ENCODE measurements around the gene PDE1C. TPM values are rescaled to one million over a fixed set of nuclear protein-coding genes. Genes with fewer than 3 reads are reported as not detected.

The PDE1C gene
- polyA plus RNA-seq, 1 of the 3 experiments (the other 2 are of a cell fraction), result 4.6 TPM

- no peaks in the 10 kb centered on the region for H3F3A ChIP-seq (replicated peaks; ENCODE audit: insufficient read depth)
- ChIA-PET CTCF (no interaction called here), POLR2A (no interaction called here)
- no peaks in the 10 kb centered on the region for H3K9me3 ChIP-seq
- H3K27ac ChIP-seq (ENCODE audit: low read depth in 2 of 2, low read length in 1 of 2), result no peak overlapping the region
- no peak overlapping the region for H3K4me3 ChIP-seq (ENCODE audit: low read depth in 2 of 2, low read length in 1 of 2)
- 7% methylated on average over 4 of the region's 4 CpGs for WGBS (ENCODE audit: low lambda C conversion rate)
- no peaks in the 10 kb centered on the region for H3K4me1 ChIP-seq (ENCODE audit: control insufficient read depth in 1 of 2, insufficient read depth in 2 of 2, low read depth in 1 of 2, low read length in 1 of 2)
- no peaks in the 10 kb centered on the region for H3K36me3 ChIP-seq (replicated peaks in 1 of 2; ENCODE audit: control insufficient read depth in 1 of 2, insufficient read depth in 2 of 2, low read length in 1 of 2)
- H3K27me3 ChIP-seq (ENCODE audit: insufficient read depth), result no peaks in the 10 kb centered on the region; the same call in 1 of the 2 replicates
- H4K20me1 ChIP-seq (ENCODE audit: insufficient read depth), result no peaks in the 10 kb centered on the region
- H3K4me2 ChIP-seq, result no peak overlapping the region
- TF ChIP-seq RCOR1 (IDR thresholded peaks at IDR 0.05; ENCODE audit: low read length), result no peak
- no peak for TF ChIP-seq REST (IDR thresholded peaks at IDR 0.05; ENCODE audit: low read depth, low read length)
- TF ChIP-seq RAD21 (IDR thresholded peaks at IDR 0.05; ENCODE audit: low read length), result no peak
- TF ChIP-seq SIN3A (IDR thresholded peaks at IDR 0.05; ENCODE audit: borderline replicate concordance, low read depth, low read length), result no peak
- no peak for TF ChIP-seq FOXM1 (IDR thresholded peaks at IDR 0.05; ENCODE audit: low read depth)
- no peak for DNase-seq
- no peaks in the 10 kb centered on the region for H3K79me2 ChIP-seq (ENCODE audit: insufficient read depth)
- no peak overlapping the region for H2AFZ ChIP-seq (ENCODE audit: low read depth)
- H3K9me2 ChIP-seq, result no peaks in the 10 kb centered on the region
- no peak overlapping the region for H3K9ac ChIP-seq
Measured at GRCh38 chr7:32022966-32023365, 47.2 kb downstream of the PDE1C start.

- Histone ChIP-seq H3F3A (replicated peaks; ENCODE audit: insufficient read depth) (no peaks in the 10 kb centered on the region), H3K4me3 (ENCODE audit: low read depth in 2 of 2, low read length in 1 of 2) (no peak overlapping the region), H3K36me3 (replicated peaks in 1 of 2; ENCODE audit: control insufficient read depth in 1 of 2, insufficient read depth in 2 of 2, low read length in 1 of 2) (no peaks in the 10 kb centered on the region), H3K79me2 (ENCODE audit: insufficient read depth) (no peaks in the 10 kb centered on the region), H3K9me2 (no peaks in the 10 kb centered on the region), H3K9ac (no peak overlapping the region), H3K27me3 (ENCODE audit: insufficient read depth) (no peaks in the 10 kb centered on the region), H4K20me1 (ENCODE audit: insufficient read depth) (no peaks in the 10 kb centered on the region), H3K27ac (ENCODE audit: low read depth in 2 of 2, low read length in 1 of 2) (no peak overlapping the region), H3K9me3 (no peaks in the 10 kb centered on the region), H2AFZ (ENCODE audit: low read depth) (no peak overlapping the region), H3K4me2 (no peak overlapping the region), H3K4me1 (ENCODE audit: control insufficient read depth in 1 of 2, insufficient read depth in 2 of 2, low read depth in 1 of 2, low read length in 1 of 2) (no peaks in the 10 kb centered on the region)
- no peak for DNase-seq
- WGBS (ENCODE audit: low lambda C conversion rate), result 17% methylated on average over 2 of the region's 2 CpGs
- TF ChIP-seq, protein P1, sequence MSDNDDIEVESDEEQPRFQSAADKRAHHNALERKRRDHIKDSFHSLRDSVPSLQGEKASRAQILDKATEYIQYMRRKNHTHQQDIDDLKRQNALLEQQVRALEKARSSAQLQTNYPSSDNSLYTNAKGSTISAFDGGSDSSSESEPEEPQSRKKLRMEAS (IDR thresholded peaks at IDR 0.05; ENCODE audit: low read depth), result no peak
- no peak for TF ChIP-seq NFIC (IDR thresholded peaks at IDR 0.05; ENCODE audit: borderline replicate concordance)
- no peak for TF ChIP-seq FOSL2 (IDR thresholded peaks at IDR 0.05; ENCODE audit: borderline replicate concordance, low read depth)
- no peak for TF ChIP-seq PBX3 (IDR thresholded peaks at IDR 0.05)
- no peak for TF ChIP-seq ELF1 (IDR thresholded peaks at IDR 0.05)
- TF ChIP-seq, protein P2, sequence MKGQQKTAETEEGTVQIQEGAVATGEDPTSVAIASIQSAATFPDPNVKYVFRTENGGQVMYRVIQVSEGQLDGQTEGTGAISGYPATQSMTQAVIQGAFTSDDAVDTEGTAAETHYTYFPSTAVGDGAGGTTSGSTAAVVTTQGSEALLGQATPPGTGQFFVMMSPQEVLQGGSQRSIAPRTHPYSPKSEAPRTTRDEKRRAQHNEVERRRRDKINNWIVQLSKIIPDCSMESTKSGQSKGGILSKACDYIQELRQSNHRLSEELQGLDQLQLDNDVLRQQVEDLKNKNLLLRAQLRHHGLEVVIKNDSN (IDR thresholded peaks at IDR 0.05; ENCODE audit: borderline replicate concordance, low read depth), result no peak
- TF ChIP-seq TCF12 (IDR thresholded peaks at IDR 0.05), result no peak
- TF ChIP-seq, protein P3, sequence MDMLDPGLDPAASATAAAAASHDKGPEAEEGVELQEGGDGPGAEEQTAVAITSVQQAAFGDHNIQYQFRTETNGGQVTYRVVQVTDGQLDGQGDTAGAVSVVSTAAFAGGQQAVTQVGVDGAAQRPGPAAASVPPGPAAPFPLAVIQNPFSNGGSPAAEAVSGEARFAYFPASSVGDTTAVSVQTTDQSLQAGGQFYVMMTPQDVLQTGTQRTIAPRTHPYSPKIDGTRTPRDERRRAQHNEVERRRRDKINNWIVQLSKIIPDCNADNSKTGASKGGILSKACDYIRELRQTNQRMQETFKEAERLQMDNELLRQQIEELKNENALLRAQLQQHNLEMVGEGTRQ (IDR thresholded peaks at IDR 0.05; ENCODE audit: borderline replicate concordance, low read depth, low read length), result no peak
- no peak for TF ChIP-seq NRF1 (IDR thresholded peaks at IDR 0.05; ENCODE audit: low read depth, low read length)
- no peak for TF ChIP-seq MXI1 (IDR thresholded peaks at IDR 0.05; ENCODE audit: low read depth, low read length)
- no peak for TF ChIP-seq RXRA (IDR thresholded peaks at IDR 0.05; ENCODE audit: borderline replicate concordance, low read depth)
- no peak for TF ChIP-seq TAF1 (IDR thresholded peaks at IDR 0.05; ENCODE audit: borderline replicate concordance, low read depth, low read length)
- no peak for TF ChIP-seq TEAD4 (IDR thresholded peaks at IDR 0.05; ENCODE audit: borderline replicate concordance, insufficient read depth)
- no peak for TF ChIP-seq EZH2phosphoT487 (IDR thresholded peaks at IDR 0.05; ENCODE audit: borderline replicate concordance, low read depth)
- no peak for TF ChIP-seq POLR2AphosphoS5 (IDR thresholded peaks at IDR 0.05; ENCODE audit: low read depth, low read length)
- TF ChIP-seq SIN3A (IDR thresholded peaks at IDR 0.05; ENCODE audit: borderline replicate concordance, low read depth, low read length), result no peak
- ChIA-PET POLR2A (no interaction called here), CTCF (no interaction called here)
Measured at GRCh38 chr7:32020551-32021159, 49.6 kb downstream of the PDE1C start.

Data from SK-N-SH (cell line).